BLaER1 (cell line): Measurements from ENCODE around the gene ADIRF.

Source experiments
- H3K27ac ChIP-seq: shearing (Covaris generic); formaldehyde crosslinking; 2 replicates; pipeline ENCODE4 v1.8.1; 2022
- H3K27me3 ChIP-seq: shearing (Covaris generic); formaldehyde crosslinking; 2 replicates; pipeline ENCODE4 v1.8.1; 2022
- H3K36me3 ChIP-seq: shearing (Covaris generic); formaldehyde crosslinking; 2 replicates; pipeline ENCODE4 v1.8.1; 2022
- H3K4me1 ChIP-seq: shearing (Covaris generic); formaldehyde crosslinking; 2 replicates; pipeline ENCODE4 v1.8.1; 2022
- H3K4me2 ChIP-seq: shearing (Covaris generic); formaldehyde crosslinking; 2 replicates; pipeline ENCODE4 v1.8.1; 2022
- H3K4me3 ChIP-seq: shearing (Covaris generic); formaldehyde crosslinking; 2 replicates; pipeline ENCODE4 v1.8.1; 2022
- H3K9ac ChIP-seq: shearing (Covaris generic); formaldehyde crosslinking; 2 replicates; pipeline ENCODE4 v1.8.1; 2022
- H3K9me3 ChIP-seq: shearing (Covaris generic); formaldehyde crosslinking; 2 replicates; pipeline ENCODE4 v1.8.1; 2022
- H4K20me1 ChIP-seq: shearing (Covaris generic); formaldehyde crosslinking; 2 replicates; pipeline ENCODE4 v1.8.1; 2022
- Cebpa-rat ChIP-seq: shearing (Covaris generic); IDR thresholded peaks from 2 replicates; pipeline ENCODE4 v1.8.1; 2022

ADIRF gene

DNA sequence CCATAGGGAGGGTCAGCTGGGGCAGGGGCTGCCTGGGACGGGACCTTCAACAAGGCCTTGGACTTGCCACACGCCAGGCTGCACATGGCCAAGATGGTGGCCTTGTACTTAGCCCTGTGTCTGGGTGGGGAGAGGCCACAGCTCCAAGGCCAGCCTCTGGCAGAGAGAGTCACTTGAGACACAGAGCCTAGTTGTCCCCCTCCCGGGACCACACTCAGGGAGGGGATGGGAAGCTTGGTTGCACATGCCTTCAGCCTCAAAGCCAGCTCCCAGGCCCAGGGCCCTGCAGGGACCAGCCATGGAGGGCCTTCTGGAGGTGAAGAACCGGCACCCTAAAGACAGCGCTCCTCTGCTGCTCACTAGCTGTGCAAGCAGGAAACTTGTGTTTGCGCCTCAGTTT is 27.6 kb upstream of the ADIRF start:
- Histone ChIP-seq H3K4me2 (no peak overlapping the region), H3K36me3 (no peaks in the 10 kb centered on the region), H4K20me1 (no peaks in the 10 kb centered on the region), H3K4me1 (no peaks in the 10 kb centered on the region), H3K9me3 (0 out of 2 replicates have a peak, but pooled peaks cover 5% of the 10 kb centered on the region), H3K27me3 (no peaks in the 10 kb centered on the region), H3K27ac (no peak overlapping the region), H3K4me3 (no peak overlapping the region), H3K9ac (no peak overlapping the region)
- no peak for TF ChIP-seq Cebpa-rat

GRCh38 chr10:86941426-86941825 is 26.9 kb upstream of the ADIRF start:
- Histone ChIP-seq H3K9ac (no peak overlapping the region), H3K4me1 (no peaks in the 10 kb centered on the region), H3K27me3 (no peaks in the 10 kb centered on the region), H3K27ac (no peak overlapping the region), H3K4me2 (no peak overlapping the region), H3K4me3 (no peak overlapping the region), H4K20me1 (no peaks in the 10 kb centered on the region), H3K9me3 (0 out of 2 replicates have a peak, but pooled peaks cover 5% of the 10 kb centered on the region), H3K36me3 (no peaks in the 10 kb centered on the region)
- TF ChIP-seq Cebpa-rat = no peak

GRCh38 chr10:86941991-86942421 is 26.3 kb upstream of the ADIRF start:
- Histone ChIP-seq H3K9ac (no peak overlapping the region), H3K27ac (no peak overlapping the region), H4K20me1 (no peaks in the 10 kb centered on the region), H3K4me3 (no peak overlapping the region), H3K9me3 (0 out of 2 replicates have a peak, but pooled peaks cover 5% of the 10 kb centered on the region), H3K27me3 (no peaks in the 10 kb centered on the region), H3K4me1 (no peaks in the 10 kb centered on the region), H3K4me2 (no peak overlapping the region), H3K36me3 (no peaks in the 10 kb centered on the region)
- no peak for TF ChIP-seq Cebpa-rat

DNA sequence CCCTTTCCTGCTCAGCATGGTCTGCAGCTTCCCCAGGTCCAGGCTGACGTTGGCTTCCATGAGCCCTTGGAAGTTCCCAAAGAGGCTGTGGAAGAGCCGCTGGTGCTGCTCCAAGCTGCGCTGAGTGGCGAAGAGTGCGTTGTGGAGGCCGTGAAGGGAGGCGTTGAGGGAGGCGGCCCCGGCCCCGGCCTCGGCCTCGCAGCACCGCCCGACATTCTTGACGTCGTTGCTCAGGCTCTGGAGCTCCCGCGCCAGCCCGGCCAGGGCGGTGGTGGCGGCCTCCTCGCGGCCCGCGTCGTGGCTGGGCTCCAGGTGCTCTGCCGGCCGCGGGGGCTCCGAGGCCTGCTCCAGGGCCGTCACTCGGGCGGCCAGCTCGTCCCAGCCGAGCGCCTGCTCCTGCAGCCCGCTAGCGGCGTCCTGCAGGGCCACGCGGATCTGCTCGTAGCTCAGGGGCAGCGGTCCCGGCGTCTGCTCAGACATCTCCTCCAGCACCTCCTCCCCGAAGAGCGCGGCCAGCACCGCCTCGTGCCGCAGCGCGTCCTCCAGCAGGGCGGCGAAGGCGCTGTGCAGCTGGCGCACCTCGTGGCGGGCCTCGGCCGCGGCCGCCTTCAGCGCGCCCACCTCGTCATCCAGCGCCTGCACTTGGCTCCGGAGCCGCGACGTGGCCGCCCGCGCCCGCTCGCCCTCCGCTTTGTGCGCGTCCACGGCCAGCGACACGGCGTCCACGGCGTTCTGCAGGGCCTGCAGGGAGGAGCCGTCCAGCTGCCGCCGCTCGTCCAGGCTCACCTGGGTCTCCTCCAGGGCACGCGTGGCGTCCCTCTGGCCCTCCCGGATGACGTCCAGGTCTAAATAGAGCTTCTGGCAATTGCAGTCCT is 25.6 kb upstream of the ADIRF start:
- Histone ChIP-seq H3K27ac (no peak overlapping the region), H3K4me3 (no peak overlapping the region), H3K36me3 (no peaks in the 10 kb centered on the region), H3K4me1 (no peaks in the 10 kb centered on the region), H3K4me2 (no peak overlapping the region), H3K9ac (no peak overlapping the region), H3K27me3 (no peaks in the 10 kb centered on the region), H4K20me1 (no peaks in the 10 kb centered on the region), H3K9me3 (0 out of 2 replicates have a peak, but pooled peaks cover 5% of the 10 kb centered on the region)
- no peak for TF ChIP-seq Cebpa-rat

DNA sequence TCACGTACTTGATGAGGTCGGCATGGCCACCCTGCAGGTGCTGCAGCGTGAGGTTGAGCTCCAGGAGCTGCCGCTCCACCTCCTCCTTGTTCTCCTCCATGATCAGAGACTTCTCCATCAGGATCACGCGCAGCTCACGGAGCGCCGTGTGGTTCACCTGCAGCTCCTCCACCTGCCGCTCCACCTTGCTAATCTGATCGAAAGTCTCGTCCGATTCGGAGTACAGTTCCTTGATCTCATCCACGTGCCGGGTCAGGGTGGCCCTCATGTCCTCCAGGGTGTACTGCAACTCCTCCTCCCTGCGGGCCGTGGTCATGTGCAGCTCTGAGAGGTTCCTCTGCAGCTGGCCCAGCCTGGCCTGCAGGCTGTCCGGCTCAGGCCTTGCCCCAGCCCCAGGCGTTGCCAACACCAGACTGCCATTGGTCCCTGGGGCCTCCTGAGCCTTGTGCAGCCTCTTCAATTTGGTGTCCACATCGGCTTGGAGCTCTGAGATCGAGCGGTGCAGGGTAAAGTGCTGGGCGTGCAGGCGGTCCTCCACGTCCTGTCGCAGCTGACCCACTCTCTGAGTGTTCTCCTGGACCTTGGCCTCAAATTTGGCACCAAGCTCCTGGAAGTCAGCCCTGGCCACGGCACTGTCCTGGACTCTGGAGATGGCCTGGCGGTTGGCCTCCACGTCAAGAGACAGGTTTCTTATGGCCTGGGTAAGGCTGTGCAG is 24.8 kb upstream of the ADIRF start:
- H3K4me1 ChIP-seq = no peaks in the 10 kb centered on the region
- H3K9me3 ChIP-seq = 0 out of 2 replicates have a peak, but pooled peaks cover 5% of the 10 kb centered on the region
- TF ChIP-seq Cebpa-rat = no peak
- no peak overlapping the region for H3K4me2 ChIP-seq
- H3K4me3 ChIP-seq = no peak overlapping the region
- H3K27ac ChIP-seq = no peak overlapping the region
- no peaks in the 10 kb centered on the region for H4K20me1 ChIP-seq
- H3K9ac ChIP-seq = no peak overlapping the region
- H3K27me3 ChIP-seq = no peaks in the 10 kb centered on the region
- H3K36me3 ChIP-seq = no peaks in the 10 kb centered on the region

- no peak for TF ChIP-seq Cebpa-rat
- H3K36me3 ChIP-seq = no peaks in the 10 kb centered on the region
- H3K4me3 ChIP-seq = no peak overlapping the region
- H3K27me3 ChIP-seq = no peaks in the 10 kb centered on the region
- no peak overlapping the region for H3K27ac ChIP-seq
- H3K9ac ChIP-seq = no peak overlapping the region
- H3K9me3 ChIP-seq = 0 out of 2 replicates have a peak, but pooled peaks cover 5% of the 10 kb centered on the region
- H3K4me2 ChIP-seq = no peak overlapping the region
- no peaks in the 10 kb centered on the region for H4K20me1 ChIP-seq
- no peaks in the 10 kb centered on the region for H3K4me1 ChIP-seq
Measured at GRCh38 chr10:86944031-86944419, 24.3 kb upstream of the ADIRF start.

GRCh38 chr10:86944471-86944870 is 23.8 kb upstream of the ADIRF start:
- Histone ChIP-seq H3K36me3 (no peaks in the 10 kb centered on the region), H3K27me3 (no peaks in the 10 kb centered on the region), H4K20me1 (no peaks in the 10 kb centered on the region), H3K4me1 (no peaks in the 10 kb centered on the region), H3K27ac (no peak overlapping the region), H3K9ac (no peak overlapping the region), H3K4me3 (no peak overlapping the region), H3K4me2 (no peak overlapping the region), H3K9me3 (0 out of 2 replicates have a peak, but pooled peaks cover 5% of the 10 kb centered on the region)
- TF ChIP-seq Cebpa-rat = no peak

- Histone ChIP-seq H3K9ac (no peak overlapping the region), H3K4me3 (no peak overlapping the region), H3K4me1 (no peaks in the 10 kb centered on the region), H3K36me3 (no peaks in the 10 kb centered on the region), H3K4me2 (no peak overlapping the region), H3K27ac (no peak overlapping the region), H3K27me3 (no peaks in the 10 kb centered on the region), H4K20me1 (no peaks in the 10 kb centered on the region), H3K9me3 (0 out of 2 replicates have a peak, but pooled peaks cover 5% of the 10 kb centered on the region)
- TF ChIP-seq Cebpa-rat = no peak
Measured at GRCh38 chr10:86944907-86945306, 23.4 kb upstream of the ADIRF start.

GRCh38 chr10:86945361-86946212 is 22.7 kb upstream of the ADIRF start:
- Histone ChIP-seq H3K4me1 (no peaks in the 10 kb centered on the region), H3K9me3 (0 out of 2 replicates have a peak, but pooled peaks cover 6% of the 10 kb centered on the region), H3K4me3 (no peak overlapping the region), H3K27ac (no peak overlapping the region), H3K4me2 (no peak overlapping the region), H4K20me1 (no peaks in the 10 kb centered on the region), H3K27me3 (no peaks in the 10 kb centered on the region), H3K36me3 (no peaks in the 10 kb centered on the region), H3K9ac (no peak overlapping the region)
- TF ChIP-seq Cebpa-rat = no peak
